Fibroblast of pulmonary artery (primary cell): Measurements from ENCODE around the gene ERC2.

Experiments used
- DNase-seq: peaks from one replicate; pipeline ENCODE4 v3.0.0-alpha.2; 2010; ENCODE audit warnings: low read depth
- H3K4me3 ChIP-seq: replicated peaks from 2 replicates; pipeline ENCODE4 v1.5.1; 2011; ENCODE audit warnings: low read depth, mild to moderate bottlenecking, control low read depth, low read length, moderate library complexity
- TF ChIP-seq, protein P1 (sequence below): IDR thresholded peaks from 2 replicates; pipeline ENCODE4 v1.5.1; 2011; ENCODE audit warnings: mild to moderate bottlenecking, control low read depth, low read length, inconsistent platforms; ENCODE audit errors: missing control alignments

The ERC2 gene

DNA sequence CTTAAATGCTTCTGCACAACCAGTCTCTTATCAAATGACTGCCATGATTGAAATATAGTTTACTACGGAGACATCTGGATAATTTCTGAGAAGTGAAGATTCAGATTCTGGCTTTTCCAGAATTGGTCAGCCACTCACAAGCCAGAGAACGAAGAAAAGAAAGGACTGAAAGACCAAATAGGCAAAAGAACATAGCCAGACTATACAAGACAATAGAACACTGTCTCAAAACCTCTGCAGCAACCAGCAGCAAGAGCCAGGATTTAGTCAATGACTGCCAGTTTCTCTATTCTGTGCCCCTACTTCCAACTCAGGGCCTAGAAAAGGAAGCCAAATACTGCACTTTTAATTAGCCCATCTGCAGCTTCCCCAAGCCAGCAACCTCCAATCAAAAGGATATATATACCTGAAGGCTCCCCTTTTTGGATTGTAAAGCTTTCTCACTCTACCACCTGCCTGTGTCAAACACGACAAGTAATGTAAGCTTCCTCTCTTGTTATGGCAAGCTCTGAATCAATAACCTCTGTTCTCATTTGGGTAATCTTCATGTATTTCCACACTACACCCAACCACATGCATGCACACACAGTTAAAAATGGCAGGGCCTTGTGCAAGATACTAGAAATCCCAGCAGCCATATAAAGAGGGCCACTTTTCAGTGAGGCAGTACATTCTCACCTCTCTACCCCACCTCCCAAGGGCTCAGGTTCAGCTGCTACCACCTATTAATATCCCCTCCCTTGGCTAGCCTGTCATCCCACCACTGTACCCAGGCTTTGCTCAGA lies 97.1 kb downstream of the ERC2 start:
- no peak for DNase-seq
- TF ChIP-seq, protein P1, sequence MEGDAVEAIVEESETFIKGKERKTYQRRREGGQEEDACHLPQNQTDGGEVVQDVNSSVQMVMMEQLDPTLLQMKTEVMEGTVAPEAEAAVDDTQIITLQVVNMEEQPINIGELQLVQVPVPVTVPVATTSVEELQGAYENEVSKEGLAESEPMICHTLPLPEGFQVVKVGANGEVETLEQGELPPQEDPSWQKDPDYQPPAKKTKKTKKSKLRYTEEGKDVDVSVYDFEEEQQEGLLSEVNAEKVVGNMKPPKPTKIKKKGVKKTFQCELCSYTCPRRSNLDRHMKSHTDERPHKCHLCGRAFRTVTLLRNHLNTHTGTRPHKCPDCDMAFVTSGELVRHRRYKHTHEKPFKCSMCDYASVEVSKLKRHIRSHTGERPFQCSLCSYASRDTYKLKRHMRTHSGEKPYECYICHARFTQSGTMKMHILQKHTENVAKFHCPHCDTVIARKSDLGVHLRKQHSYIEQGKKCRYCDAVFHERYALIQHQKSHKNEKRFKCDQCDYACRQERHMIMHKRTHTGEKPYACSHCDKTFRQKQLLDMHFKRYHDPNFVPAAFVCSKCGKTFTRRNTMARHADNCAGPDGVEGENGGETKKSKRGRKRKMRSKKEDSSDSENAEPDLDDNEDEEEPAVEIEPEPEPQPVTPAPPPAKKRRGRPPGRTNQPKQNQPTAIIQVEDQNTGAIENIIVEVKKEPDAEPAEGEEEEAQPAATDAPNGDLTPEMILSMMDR, result no peak
- no peak overlapping the region for H3K4me3 ChIP-seq

DNA sequence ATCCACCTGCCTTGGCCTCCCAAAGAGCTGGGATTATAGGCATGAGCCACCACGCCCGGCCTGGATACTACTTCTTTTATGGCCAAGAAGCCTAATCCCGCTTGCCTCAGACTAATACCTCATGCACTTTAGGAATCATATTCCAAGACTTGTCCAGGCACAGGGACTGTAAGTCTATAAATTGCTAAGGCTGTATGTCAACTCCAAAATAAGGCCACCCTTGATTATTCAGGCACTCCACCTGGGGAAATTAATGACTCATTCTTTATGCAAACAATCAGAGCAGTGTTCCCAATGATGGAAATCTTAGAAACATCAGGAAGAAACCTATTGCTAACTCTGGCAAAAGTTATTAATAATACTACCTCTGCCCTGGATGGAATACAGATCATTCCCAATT lies 98.4 kb downstream of the ERC2 start:
- no peak for DNase-seq
- TF ChIP-seq, protein P1, result no peak

DNA sequence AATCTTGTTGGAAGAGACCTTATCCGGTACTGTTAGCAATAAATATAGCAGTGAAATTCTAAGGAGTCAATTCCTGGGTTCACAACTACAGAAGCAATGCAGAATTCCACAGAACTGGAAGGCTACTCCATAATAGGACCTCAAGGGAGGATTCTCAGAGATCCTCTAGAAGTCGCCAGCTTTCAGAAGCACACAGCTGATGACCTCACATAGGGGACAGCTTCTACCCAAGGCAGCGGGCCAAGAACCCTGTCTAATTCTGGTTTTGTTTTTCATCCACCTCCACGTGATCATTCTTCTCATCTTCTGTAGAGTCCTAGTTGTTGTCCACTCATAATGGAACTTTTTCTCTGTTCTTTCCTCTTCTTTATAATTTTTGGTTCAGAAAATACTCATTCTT lies 99.4 kb downstream of the ERC2 start:
- DNase-seq, result no peak
- no peak overlapping the region for H3K4me3 ChIP-seq
- TF ChIP-seq, protein P1, result no peak

More for the DNA sequence above, 98.4 kb downstream of the ERC2 start:
- no peak overlapping the region for H3K4me3 ChIP-seq

DNA sequence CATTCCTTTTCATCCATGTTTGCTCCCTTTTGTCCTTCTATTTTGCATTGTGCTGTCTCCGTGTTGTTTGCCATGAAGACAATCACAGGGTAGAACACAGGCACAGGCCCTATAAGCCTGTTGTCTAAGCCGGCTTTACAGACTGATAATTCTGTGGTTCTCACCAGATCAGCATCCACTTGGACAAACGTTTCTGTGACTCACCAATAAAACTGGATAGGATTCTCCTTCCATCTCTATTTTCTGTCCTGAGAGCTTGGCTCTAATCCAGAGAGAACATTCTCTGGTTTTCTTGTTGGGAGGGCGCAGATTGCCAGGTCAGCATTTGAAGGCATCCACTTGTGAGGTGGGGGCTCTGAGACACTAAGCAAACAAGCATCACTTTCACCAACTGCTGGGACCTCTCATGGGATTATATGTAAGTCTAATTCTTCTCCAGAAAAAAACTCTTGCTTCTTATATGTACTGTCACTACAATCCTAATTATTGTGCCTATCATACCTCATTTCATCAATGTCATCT lies 101.6 kb downstream of the ERC2 start:
- TF ChIP-seq, protein P1, result no peak
- H3K4me3 ChIP-seq, result no peak overlapping the region
- no peak for DNase-seq

DNA sequence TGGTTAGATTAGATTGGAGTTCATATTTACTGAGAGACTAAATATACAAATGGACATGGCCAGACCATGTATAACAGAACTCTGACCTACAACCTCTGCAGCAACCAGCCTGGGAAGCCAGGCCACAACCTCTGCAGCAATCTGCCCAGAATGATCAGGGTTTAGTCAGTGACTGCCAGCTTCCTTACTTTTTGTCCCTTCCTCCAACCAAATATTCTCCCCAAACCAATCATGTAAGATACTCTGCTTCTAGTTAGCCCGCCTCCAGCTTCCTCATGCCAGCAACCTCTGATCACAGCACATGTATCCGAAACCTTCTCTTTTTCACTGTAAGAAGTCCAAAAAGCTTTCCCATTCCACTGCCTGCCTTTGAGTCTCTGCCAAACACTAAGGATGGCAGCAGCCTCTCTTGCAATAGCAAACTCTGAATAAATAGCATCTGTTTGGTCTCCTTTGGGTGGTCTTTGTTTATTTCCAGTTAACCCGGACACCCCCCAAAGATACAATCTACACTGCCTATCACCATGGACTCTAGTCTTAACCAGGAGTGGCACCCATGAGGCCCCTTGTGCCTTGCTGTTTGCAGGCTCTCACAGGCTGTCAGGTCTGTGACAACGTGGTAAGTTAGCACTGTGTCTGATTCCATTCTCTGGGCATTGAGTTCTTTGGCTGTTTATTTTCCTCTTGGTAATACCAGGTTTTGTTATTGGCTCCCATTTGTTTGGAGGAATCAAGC lies 102.2 kb downstream of the ERC2 start:
- no peak overlapping the region for H3K4me3 ChIP-seq
- TF ChIP-seq, protein P1, result no peak
- no peak for DNase-seq

DNA sequence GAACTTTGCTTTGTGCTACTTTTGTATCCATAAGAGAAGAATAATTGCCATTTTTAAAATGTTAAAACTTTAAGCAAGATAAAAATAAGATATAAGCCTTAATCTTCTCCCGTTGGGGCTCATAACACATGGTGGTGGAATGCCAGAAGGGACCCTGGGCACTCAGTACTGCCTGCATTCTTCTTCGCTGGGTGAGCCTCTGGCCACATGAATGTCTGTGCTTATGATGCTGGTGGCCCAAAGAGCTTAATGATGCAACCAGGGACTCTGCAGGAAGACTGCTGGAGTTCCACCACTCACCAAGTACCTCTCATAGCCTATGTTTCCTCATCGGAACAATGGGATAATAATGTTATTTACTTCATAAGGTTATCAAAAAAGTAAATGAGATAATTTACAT lies 103.6 kb downstream of the ERC2 start:
- TF ChIP-seq, protein P1, result no peak
- DNase-seq, result no peak
- no peak overlapping the region for H3K4me3 ChIP-seq
